ENCODE data around the gene DNAJB2. TPM values are rescaled to one million over a fixed set of nuclear protein-coding genes. Genes with fewer than 3 reads are reported as not detected.

DNAJB2 gene
- total and polyA plus RNA-seq, 2 of the 8 experiments (the other 6 are each of a cell fraction or from before 2014, with no cell fraction given) = 21.0 to 26.3 TPM

- TF ChIP-seq NANOG (IDR thresholded peaks at IDR 0.05; ENCODE audit: insufficient read depth, low read depth, low read length, poor library complexity, severe bottlenecking) (no peak), RBBP5 (IDR thresholded peaks at IDR 0.05; ENCODE audit: borderline replicate concordance, low read depth, low read length) (no peak), SRF (IDR thresholded peaks at IDR 0.05; ENCODE audit: low read depth, low read length) (no peak), NRF1 (IDR thresholded peaks at IDR 0.05; ENCODE audit: low read depth, low read length) (no peak), BCL11A (IDR thresholded peaks at IDR 0.05; ENCODE audit: low read depth in 2 of 2, low read length in 2 of 2) (no peak), ASH2L (IDR thresholded peaks at IDR 0.05; ENCODE audit: low read length) (no peak), HDAC2 (IDR thresholded peaks at IDR 0.05; ENCODE audit: borderline replicate concordance in 1 of 2, low read depth in 2 of 2, low read length in 2 of 2) (peak; percentile 84 to 89; a peak in 2 of 4 replicates), CEBPB (IDR thresholded peaks at IDR 0.05; ENCODE audit: low read depth, low read length) (no peak), EZH2 (IDR thresholded peaks at IDR 0.05; ENCODE audit: low read depth, low read length, severe bottlenecking) (no peak), CTCF (IDR thresholded peaks at IDR 0.05; ENCODE audit: control extremely low read depth in 1 of 3, insufficient read depth in 1 of 3, low read depth in 1 of 3, low read length in 3 of 3) (no peak), MAFK (IDR thresholded peaks at IDR 0.05; ENCODE audit: low read depth, low read length) (peak; percentile 23; the same call in 1 of the 2 replicates), USF2 (IDR thresholded peaks at IDR 0.05; ENCODE audit: low read length) (no peak), SAP30 (IDR thresholded peaks at IDR 0.05; ENCODE audit: insufficient read depth, insufficient replicate concordance, low read length) (peak; percentile 86), GTF2F1 (IDR thresholded peaks at IDR 0.05; ENCODE audit: borderline replicate concordance, low read depth, low read length) (no peak), BACH1 (IDR thresholded peaks at IDR 0.05; ENCODE audit: low read length) (peak; percentile 88), RXRA (IDR thresholded peaks at IDR 0.05; ENCODE audit: insufficient read depth, low read depth, low read length) (no peak), KDM4A (IDR thresholded peaks at IDR 0.05; ENCODE audit: low read depth, low read length, severe bottlenecking) (peak; percentile 27), CBX5 (IDR thresholded peaks at IDR 0.05; ENCODE audit: low read depth, low read length) (no peak), ZNF274 (IDR thresholded peaks at IDR 0.05; ENCODE audit: borderline replicate concordance, extremely low read depth, low read length) (no peak)
Measured at GRCh38 chr2:219308142-219309101, 29.3 kb downstream of the DNAJB2 start (continued).

Measured in H1 (cell line).